GM23248 (cell line): ENCODE results near the gene SCNM1. TPM values are rescaled to one million over a fixed set of nuclear protein-coding genes. Genes with fewer than 3 reads are reported as not detected.

Experiments used
- DNase-seq: peaks from one replicate; pipeline ENCODE4 v3.0.0-alpha.2; 2015
- H2AFZ ChIP-seq: fragments of 200-600 bp; sonication (generic); 2 replicates; pipeline ENCODE4 v1.6.1; 2016; ENCODE audit warnings: antibody characterized with exemption
- H3F3A ChIP-seq: fragments of 200-600 bp; sonication (generic); 2 replicates; pipeline ENCODE4 v1.6.1; 2016; ENCODE audit warnings: mild to moderate bottlenecking, antibody characterized with exemption, mixed run types; ENCODE audit not compliant: insufficient read depth
- H3K27ac ChIP-seq: fragments of 200-600 bp; sonication (generic); 2 replicates; pipeline ENCODE4 v1.5.1; 2016; ENCODE audit warnings: mild to moderate bottlenecking
- H3K27me3 ChIP-seq: fragments of 200-600 bp; sonication (generic); replicated peaks from 2 replicates; pipeline ENCODE4 v1.6.1; 2016; ENCODE audit warnings: mild to moderate bottlenecking; ENCODE audit not compliant: insufficient read depth
- H3K36me3 ChIP-seq: fragments of 200-600 bp; sonication (generic); 2 replicates; pipeline ENCODE4 v1.6.1; 2016; ENCODE audit warnings: low read depth, mild to moderate bottlenecking
- H3K4me1 ChIP-seq: fragments of 200-600 bp; sonication (generic); 2 replicates; pipeline ENCODE4 v1.6.1; 2016; ENCODE audit warnings: mild to moderate bottlenecking; ENCODE audit not compliant: insufficient read depth
- H3K4me2 ChIP-seq: fragments of 200-600 bp; sonication (generic); one replicate; pipeline ENCODE4 v1.6.1; 2016; ENCODE audit warnings: mild to moderate bottlenecking; ENCODE audit not compliant: unreplicated experiment
- H3K4me3 ChIP-seq: fragments of 200-600 bp; sonication (generic); 2 replicates; pipeline ENCODE4 v1.5.1; 2016; ENCODE audit warnings: mild to moderate bottlenecking
- H3K79me2 ChIP-seq: fragments of 200-600 bp; sonication (generic); 2 replicates; pipeline ENCODE4 v1.6.1; 2016; ENCODE audit warnings: mild to moderate bottlenecking; ENCODE audit not compliant: insufficient read depth
- H3K9ac ChIP-seq: fragments of 200-600 bp; sonication (generic); 2 replicates; pipeline ENCODE4 v1.6.1; 2016; ENCODE audit warnings: mild to moderate bottlenecking
- H3K9me2 ChIP-seq: fragments of 200-600 bp; sonication (generic); 2 replicates; pipeline ENCODE4 v1.6.1; 2016; ENCODE audit warnings: mixed run types, mild to moderate bottlenecking, moderate library complexity; ENCODE audit not compliant: insufficient read depth
- H3K9me3 ChIP-seq: fragments of 200-600 bp; sonication (generic); one replicate; pipeline ENCODE4 v1.6.1; 2017; ENCODE audit warnings: low read depth
- H4K20me1 ChIP-seq: fragments of 200-600 bp; sonication (generic); 2 replicates; pipeline ENCODE4 v1.6.0; 2016; ENCODE audit not compliant: insufficient read depth
- EZH2 ChIP-seq: fragments of 200-600 bp; sonication (generic); IDR thresholded peaks from 2 replicates; pipeline ENCODE4 v1.6.1; 2018; ENCODE audit warnings: antibody characterized with exemption, mild to moderate bottlenecking; ENCODE audit not compliant: insufficient read depth, poor library complexity, severe bottlenecking
- EZH2phosphoT487 ChIP-seq: fragments of 200-600 bp; sonication (generic); IDR thresholded peaks from 2 replicates; pipeline ENCODE4 v1.6.1; 2018; ENCODE audit warnings: antibody characterized with exemption, moderate library complexity, mild to moderate bottlenecking, low read depth; ENCODE audit not compliant: insufficient read depth
- WGBS, 2 experiments: methylation state at CpG; one replicate each; pipeline ENCODE4 v1.1.6; 2015 to 2017; ENCODE audit warnings: low lambda C conversion rate in 2 of 2, low coverage in 1 of 2; ENCODE audit errors: missing lambda C conversion rate in 2 of 2; 5-methylcytosine and 5-hydroxymethylcytosine counted together
- in situ Hi-C: fragments of 300-500 bp; cut with MboI; formaldehyde crosslinking; loops from 2 replicates; pipeline ENCODE4 v1.15.0; 2020
- polyA plus RNA-seq: library from polyadenylated mRNA; unstranded; fragments of >200 nt; fragmentation: Nextera tagmentation; extraction: Ambion mirVana; gene quantifications from 2 replicates; pipeline ENCODE4 v1.2.1, GENCODE V29; 2016
- total RNA-seq: library from RNA; depleted of rRNA; stranded (reverse); fragments of >200 nt; shearing (Covaris generic); gene quantifications from 2 replicates; pipeline ENCODE4 v1.2.3, GENCODE V29; 2014

SCNM1 gene
- total and polyA plus RNA-seq, 2 experiments from 2014 or later = 35.2 to 77.4 TPM

GRCh38 chr1:151146072-151146411 is 19.9 kb upstream of the SCNM1 start:
- 0 to 1% methylated on average over 15 to 26 of the region's 26 CpGs for WGBS, 2 experiments
- peak overlapping the region; percentile 76 for H3K9ac ChIP-seq

GRCh38 chr1:151146412-151147131 is 19.4 kb upstream of the SCNM1 start, which contains the start of gene SEMA6C:
Gene SEMA6C (minus strand): TSS chr1:151146631. CDS start chr1:151142621, 4,010 bp downstream.
- Histone ChIP-seq H3K79me2 (no peaks in the 10 kb centered on the region), H3K4me2 (peak within 1 kb of the TSS; percentile 94), H3K36me3 (no peaks in the 10 kb centered on the region), H3F3A (peaks cover 8% of the 10 kb centered on the region), H3K4me3 (peak within 1 kb of the TSS; percentile 82), H3K9ac (peak within 1 kb of the TSS; percentile 76), H3K4me1 (0 out of 2 replicates have a peak, but pooled peaks cover 7% of the 10 kb centered on the region), H2AFZ (peak within 1 kb of the TSS; percentile 93), H3K27ac (peak within 1 kb of the TSS; percentile 58), H3K9me2 (no peaks in the 10 kb centered on the region), H3K27me3 (no peaks in the 10 kb centered on the region), H3K9me3 (no peaks in the 10 kb centered on the region), H4K20me1 (no peaks in the 10 kb centered on the region)
- in situ Hi-C loops = no loop called here
- peak; percentile 96 for DNase-seq
- TF ChIP-seq EZH2 (no peak), EZH2phosphoT487 (no peak)
- WGBS, 2 experiments = 1 to 2% methylated on average over 43 to 61 of the region's 61 CpGs

More at GRCh38 chr1:151146072-151146411, 19.9 kb upstream of the SCNM1 start:
- 0 out of 2 replicates have a peak, but pooled peaks cover 7% of the 10 kb centered on the region for H3K4me1 ChIP-seq
- H3K36me3 ChIP-seq = no peaks in the 10 kb centered on the region
- H4K20me1 ChIP-seq = no peaks in the 10 kb centered on the region
- TF ChIP-seq EZH2 = no peak
- no peak for TF ChIP-seq EZH2phosphoT487
- no peaks in the 10 kb centered on the region for H3K27me3 ChIP-seq
- in situ Hi-C loops = no loop called here
- no peak overlapping the region for H3K27ac ChIP-seq
- H3K4me2 ChIP-seq = peak overlapping the region; percentile 94
- peaks cover 8% of the 10 kb centered on the region for H3F3A ChIP-seq
- H3K4me3 ChIP-seq = peak overlapping the region; percentile 82
- no peaks in the 10 kb centered on the region for H3K79me2 ChIP-seq
- peak overlapping the region; percentile 93 for H2AFZ ChIP-seq
- no peaks in the 10 kb centered on the region for H3K9me2 ChIP-seq
- H3K9me3 ChIP-seq = no peaks in the 10 kb centered on the region
- peak; percentile 53 for DNase-seq

- no peaks in the 10 kb centered on the region for H3K36me3 ChIP-seq
- H3K27me3 ChIP-seq = no peaks in the 10 kb centered on the region
- no peaks in the 10 kb centered on the region for H3K9me2 ChIP-seq
- peak overlapping the region; percentile 93 for H2AFZ ChIP-seq
- no peaks in the 10 kb centered on the region for H4K20me1 ChIP-seq
- H3K4me1 ChIP-seq = 0 out of 2 replicates have a peak, but pooled peaks cover 7% of the 10 kb centered on the region
- peak overlapping the region; percentile 94 for H3K4me2 ChIP-seq
- 15 to 16% methylated on average over 7 of the region's 7 CpGs for WGBS, 2 experiments
- peak; percentile 56 for DNase-seq
- in situ Hi-C loops = no loop called here
- H3K79me2 ChIP-seq = no peaks in the 10 kb centered on the region
- no peaks in the 10 kb centered on the region for H3K9me3 ChIP-seq
- TF ChIP-seq EZH2 = no peak
- no peak for TF ChIP-seq EZH2phosphoT487
- peak overlapping the region; percentile 58 for H3K27ac ChIP-seq
- H3K4me3 ChIP-seq = peak overlapping the region; percentile 82
- H3F3A ChIP-seq = peaks cover 8% of the 10 kb centered on the region
- peak overlapping the region; percentile 76 for H3K9ac ChIP-seq
Measured at GRCh38 chr1:151147132-151147503, 18.8 kb upstream of the SCNM1 start.

- Histone ChIP-seq H3K4me2 (peak overlapping the region; percentile 94), H3K27me3 (no peaks in the 10 kb centered on the region), H3K9me2 (no peaks in the 10 kb centered on the region), H2AFZ (0 out of 2 replicates have a peak overlapping the region, but pooled peaks have one; percentile 93), H4K20me1 (no peaks in the 10 kb centered on the region), H3K4me3 (no peak overlapping the region), H3K27ac (peak overlapping the region; percentile 58; the same call in 1 of the 2 replicates), H3K36me3 (no peaks in the 10 kb centered on the region), H3K79me2 (no peaks in the 10 kb centered on the region), H3K9me3 (no peaks in the 10 kb centered on the region), H3K9ac (peak overlapping the region; percentile 76; the same call in 1 of the 2 replicates), H3F3A (peaks cover 8% of the 10 kb centered on the region), H3K4me1 (0 out of 2 replicates have a peak, but pooled peaks cover 7% of the 10 kb centered on the region)
- DNase-seq = no peak
- WGBS, 2 experiments = 80 to 92% methylated on average over 2 of the region's 2 CpGs
- in situ Hi-C loops = no loop called here
- TF ChIP-seq EZH2 (no peak), EZH2phosphoT487 (no peak)
Measured at GRCh38 chr1:151147665-151148064, 18.3 kb upstream of the SCNM1 start.

- no peaks in the 10 kb centered on the region for H3K4me1 ChIP-seq
- no peak within 1 kb of the TSS for H2AFZ ChIP-seq
- H3K36me3 ChIP-seq = peaks cover 12% of the 10 kb centered on the region; the same call in 1 of the 2 replicates
- 56 to 61% methylated on average over 4 of the region's 4 CpGs for WGBS, 2 experiments
- H3K27ac ChIP-seq = no peak within 1 kb of the TSS
- H3K4me3 ChIP-seq = no peak within 1 kb of the TSS
- H3K27me3 ChIP-seq = no peaks in the 10 kb centered on the region
- 0 out of 2 replicates have a peak, but pooled peaks cover 5% of the 10 kb centered on the region for H3F3A ChIP-seq
- TF ChIP-seq EZH2 (no peak), EZH2phosphoT487 (no peak)
- H4K20me1 ChIP-seq = no peaks in the 10 kb centered on the region
- DNase-seq = no peak
- no peak within 1 kb of the TSS for H3K9ac ChIP-seq
- H3K9me3 ChIP-seq = no peaks in the 10 kb centered on the region
- no peaks in the 10 kb centered on the region for H3K79me2 ChIP-seq
- no peak within 1 kb of the TSS for H3K4me2 ChIP-seq
- in situ Hi-C loops = no loop called here
- H3K9me2 ChIP-seq = no peaks in the 10 kb centered on the region
Measured at GRCh38 chr1:151156515-151156819, 9.5 kb upstream of the SCNM1 start, which contains the start of gene TNFAIP8L2. Gene TNFAIP8L2 (plus strand): TSS chr1:151156649. CDS start chr1:151158698, 2,049 bp downstream.
